Measurements from ENCODE around the gene LRTM2.

Gene LRTM2

DNA sequence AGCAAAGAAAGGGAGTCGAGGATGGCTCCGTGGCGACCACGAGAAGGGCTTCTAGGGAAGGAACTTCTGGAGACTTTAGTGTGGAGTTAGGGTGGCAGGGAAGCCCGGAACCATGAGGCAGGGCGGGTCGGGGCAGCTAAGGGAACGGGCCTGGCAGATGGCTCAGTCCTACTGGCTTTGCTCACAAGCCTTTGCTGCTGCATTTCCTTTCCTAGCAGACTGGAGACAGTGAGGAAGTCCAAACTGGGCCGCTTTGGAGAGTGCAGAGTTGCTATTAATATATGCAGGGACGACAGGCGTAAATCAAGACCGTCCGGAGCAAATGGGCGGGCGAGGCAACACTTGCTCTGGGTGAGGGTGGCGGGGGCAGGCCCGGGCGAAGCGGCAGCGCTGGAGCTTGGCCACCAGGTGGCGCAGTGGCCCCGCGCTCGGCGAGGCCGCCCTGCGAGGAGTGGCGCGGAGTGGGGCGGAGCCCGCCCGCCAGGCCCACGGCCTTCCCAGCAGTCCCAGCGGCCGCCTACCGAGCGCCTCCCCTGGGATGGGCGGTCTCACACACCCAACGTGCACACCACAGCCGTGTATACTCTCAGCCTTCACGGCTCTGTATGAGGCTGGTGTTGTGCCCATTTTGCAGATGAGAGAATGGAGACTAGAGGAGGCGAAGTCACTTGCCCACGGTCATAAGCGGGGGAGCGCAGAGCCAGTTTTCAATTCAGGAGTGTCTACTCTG is 24.4 kb upstream of the LRTM2 start:
- no peaks in the 10 kb centered on the region for H3K36me3 ChIP-seq (ENCODE audit: control insufficient read depth in 2 of 2, insufficient read depth in 1 of 2, low read length in 2 of 2)
- peak overlapping the region; percentile 22 for H3K4me3 ChIP-seq (ENCODE audit: low read depth, low read length)
- POLR2A ChIA-PET, result interaction anchor here (1.0 to 1.7 kb wide), 2 partner anchors 134 to 144 kb away, joined by 4 to 6 read pairs; no protein-coding TSS in a partner anchor
- H3K4me1 ChIP-seq (ENCODE audit: control insufficient read depth, insufficient read depth, low read length), result no peaks in the 10 kb centered on the region; the same call in 1 of the 2 replicates
- no peak overlapping the region for H3K27ac ChIP-seq (ENCODE audit: extremely low read depth, low read depth, low read length)
- CTCF ChIA-PET, result interaction anchor here (0.6 to 9.4 kb wide), 16 partner anchors 12 to 788 kb away, joined by 3 to 259 read pairs (median 3); partner anchors contain the start of gene WNT5B
- no peaks in the 10 kb centered on the region for H3K9me3 ChIP-seq (ENCODE audit: control insufficient read depth, insufficient read depth, low read depth, low read length)
- TF ChIP-seq ZNF670 (tag by site-specific recombination; IDR thresholded peaks at IDR 0.05; ENCODE audit: low read depth) (no peak), ZNF623 (tag by site-specific recombination; IDR thresholded peaks at IDR 0.05) (no peak), ZNF214 (tag by site-specific recombination; IDR thresholded peaks at IDR 0.05; ENCODE audit: borderline replicate concordance) (no peak), ZNF324 (tag by site-specific recombination; IDR thresholded peaks at IDR 0.05) (no peak), ZBTB21 (tag by site-specific recombination; IDR thresholded peaks at IDR 0.05) (no peak), KLF8 (tag by site-specific recombination; IDR thresholded peaks at IDR 0.05) (peak; percentile 35; the same call in 1 of the 2 replicates), ZNF10 (tag by site-specific recombination; IDR thresholded peaks at IDR 0.05) (peak; percentile 33; the same call in 1 of the 2 replicates), ZNF555 (tag by site-specific recombination; conservative IDR thresholded peaks at IDR 0.05) (no peak), MEIS1 (CRISPR knock-in tag; IDR thresholded peaks at IDR 0.05; ENCODE audit: borderline replicate concordance) (no peak), ZNF416 (tag by site-specific recombination; IDR thresholded peaks at IDR 0.05) (no peak), ZNF747 (tag by site-specific recombination; IDR thresholded peaks at IDR 0.05) (no peak), BCL11B (tag by site-specific recombination; IDR thresholded peaks at IDR 0.05; ENCODE audit: low read depth) (no peak), ZSCAN30 (tag by site-specific recombination; IDR thresholded peaks at IDR 0.05) (peak; percentile 88), ZNF169 (tag by site-specific recombination; IDR thresholded peaks at IDR 0.05) (no peak), ZFP3 (tag by site-specific recombination; IDR thresholded peaks at IDR 0.05; ENCODE audit: low read depth) (peak; percentile 60; the same call in 1 of the 2 replicates), ZBTB7A (tag by site-specific recombination; IDR thresholded peaks at IDR 0.05; ENCODE audit: low read depth) (no peak)
- TF ChIP-seq, protein P1, sequence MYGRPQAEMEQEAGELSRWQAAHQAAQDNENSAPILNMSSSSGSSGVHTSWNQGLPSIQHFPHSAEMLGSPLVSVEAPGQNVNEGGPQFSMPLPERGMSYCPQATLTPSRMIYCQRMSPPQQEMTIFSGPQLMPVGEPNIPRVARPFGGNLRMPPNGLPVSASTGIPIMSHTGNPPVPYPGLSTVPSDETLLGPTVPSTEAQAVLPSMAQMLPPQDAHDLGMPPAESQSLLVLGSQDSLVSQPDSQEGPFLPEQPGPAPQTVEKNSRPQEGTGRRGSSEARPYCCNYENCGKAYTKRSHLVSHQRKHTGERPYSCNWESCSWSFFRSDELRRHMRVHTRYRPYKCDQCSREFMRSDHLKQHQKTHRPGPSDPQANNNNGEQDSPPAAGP (tag by site-specific recombination; IDR thresholded peaks at IDR 0.05), result no peak
- TF ChIP-seq, protein P2, sequence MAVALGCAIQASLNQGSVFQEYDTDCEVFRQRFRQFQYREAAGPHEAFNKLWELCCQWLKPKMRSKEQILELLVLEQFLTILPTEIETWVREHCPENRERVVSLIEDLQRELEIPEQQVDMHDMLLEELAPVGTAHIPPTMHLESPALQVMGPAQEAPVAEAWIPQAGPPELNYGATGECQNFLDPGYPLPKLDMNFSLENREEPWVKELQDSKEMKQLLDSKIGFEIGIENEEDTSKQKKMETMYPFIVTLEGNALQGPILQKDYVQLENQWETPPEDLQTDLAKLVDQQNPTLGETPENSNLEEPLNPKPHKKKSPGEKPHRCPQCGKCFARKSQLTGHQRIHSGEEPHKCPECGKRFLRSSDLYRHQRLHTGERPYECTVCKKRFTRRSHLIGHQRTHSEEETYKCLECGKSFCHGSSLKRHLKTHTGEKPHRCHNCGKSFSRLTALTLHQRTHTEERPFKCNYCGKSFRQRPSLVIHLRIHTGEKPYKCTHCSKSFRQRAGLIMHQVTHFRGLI (tag by site-specific recombination; IDR thresholded peaks at IDR 0.05), result peak; percentile 22; the same call in 1 of the 2 replicates
- TF ChIP-seq, protein P3, sequence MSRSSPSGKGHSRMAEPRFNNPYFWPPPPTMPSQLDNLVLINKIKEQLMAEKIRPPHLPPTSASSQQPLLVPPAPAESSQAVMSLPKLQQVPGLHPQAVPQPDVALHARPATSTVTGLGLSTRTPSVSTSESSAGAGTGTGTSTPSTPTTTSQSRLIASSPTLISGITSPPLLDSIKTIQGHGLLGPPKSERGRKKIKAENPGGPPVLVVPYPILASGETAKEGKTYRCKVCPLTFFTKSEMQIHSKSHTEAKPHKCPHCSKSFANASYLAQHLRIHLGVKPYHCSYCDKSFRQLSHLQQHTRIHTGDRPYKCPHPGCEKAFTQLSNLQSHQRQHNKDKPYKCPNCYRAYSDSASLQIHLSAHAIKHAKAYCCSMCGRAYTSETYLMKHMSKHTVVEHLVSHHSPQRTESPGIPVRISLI (tag by site-specific recombination; IDR thresholded peaks at IDR 0.05), result no peak
- TF ChIP-seq, protein P4, sequence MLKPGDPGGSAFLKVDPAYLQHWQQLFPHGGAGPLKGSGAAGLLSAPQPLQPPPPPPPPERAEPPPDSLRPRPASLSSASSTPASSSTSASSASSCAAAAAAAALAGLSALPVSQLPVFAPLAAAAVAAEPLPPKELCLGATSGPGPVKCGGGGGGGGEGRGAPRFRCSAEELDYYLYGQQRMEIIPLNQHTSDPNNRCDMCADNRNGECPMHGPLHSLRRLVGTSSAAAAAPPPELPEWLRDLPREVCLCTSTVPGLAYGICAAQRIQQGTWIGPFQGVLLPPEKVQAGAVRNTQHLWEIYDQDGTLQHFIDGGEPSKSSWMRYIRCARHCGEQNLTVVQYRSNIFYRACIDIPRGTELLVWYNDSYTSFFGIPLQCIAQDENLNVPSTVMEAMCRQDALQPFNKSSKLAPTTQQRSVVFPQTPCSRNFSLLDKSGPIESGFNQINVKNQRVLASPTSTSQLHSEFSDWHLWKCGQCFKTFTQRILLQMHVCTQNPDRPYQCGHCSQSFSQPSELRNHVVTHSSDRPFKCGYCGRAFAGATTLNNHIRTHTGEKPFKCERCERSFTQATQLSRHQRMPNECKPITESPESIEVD (tag by site-specific recombination; IDR thresholded peaks at IDR 0.05), result no peak
- TF ChIP-seq, protein P5, sequence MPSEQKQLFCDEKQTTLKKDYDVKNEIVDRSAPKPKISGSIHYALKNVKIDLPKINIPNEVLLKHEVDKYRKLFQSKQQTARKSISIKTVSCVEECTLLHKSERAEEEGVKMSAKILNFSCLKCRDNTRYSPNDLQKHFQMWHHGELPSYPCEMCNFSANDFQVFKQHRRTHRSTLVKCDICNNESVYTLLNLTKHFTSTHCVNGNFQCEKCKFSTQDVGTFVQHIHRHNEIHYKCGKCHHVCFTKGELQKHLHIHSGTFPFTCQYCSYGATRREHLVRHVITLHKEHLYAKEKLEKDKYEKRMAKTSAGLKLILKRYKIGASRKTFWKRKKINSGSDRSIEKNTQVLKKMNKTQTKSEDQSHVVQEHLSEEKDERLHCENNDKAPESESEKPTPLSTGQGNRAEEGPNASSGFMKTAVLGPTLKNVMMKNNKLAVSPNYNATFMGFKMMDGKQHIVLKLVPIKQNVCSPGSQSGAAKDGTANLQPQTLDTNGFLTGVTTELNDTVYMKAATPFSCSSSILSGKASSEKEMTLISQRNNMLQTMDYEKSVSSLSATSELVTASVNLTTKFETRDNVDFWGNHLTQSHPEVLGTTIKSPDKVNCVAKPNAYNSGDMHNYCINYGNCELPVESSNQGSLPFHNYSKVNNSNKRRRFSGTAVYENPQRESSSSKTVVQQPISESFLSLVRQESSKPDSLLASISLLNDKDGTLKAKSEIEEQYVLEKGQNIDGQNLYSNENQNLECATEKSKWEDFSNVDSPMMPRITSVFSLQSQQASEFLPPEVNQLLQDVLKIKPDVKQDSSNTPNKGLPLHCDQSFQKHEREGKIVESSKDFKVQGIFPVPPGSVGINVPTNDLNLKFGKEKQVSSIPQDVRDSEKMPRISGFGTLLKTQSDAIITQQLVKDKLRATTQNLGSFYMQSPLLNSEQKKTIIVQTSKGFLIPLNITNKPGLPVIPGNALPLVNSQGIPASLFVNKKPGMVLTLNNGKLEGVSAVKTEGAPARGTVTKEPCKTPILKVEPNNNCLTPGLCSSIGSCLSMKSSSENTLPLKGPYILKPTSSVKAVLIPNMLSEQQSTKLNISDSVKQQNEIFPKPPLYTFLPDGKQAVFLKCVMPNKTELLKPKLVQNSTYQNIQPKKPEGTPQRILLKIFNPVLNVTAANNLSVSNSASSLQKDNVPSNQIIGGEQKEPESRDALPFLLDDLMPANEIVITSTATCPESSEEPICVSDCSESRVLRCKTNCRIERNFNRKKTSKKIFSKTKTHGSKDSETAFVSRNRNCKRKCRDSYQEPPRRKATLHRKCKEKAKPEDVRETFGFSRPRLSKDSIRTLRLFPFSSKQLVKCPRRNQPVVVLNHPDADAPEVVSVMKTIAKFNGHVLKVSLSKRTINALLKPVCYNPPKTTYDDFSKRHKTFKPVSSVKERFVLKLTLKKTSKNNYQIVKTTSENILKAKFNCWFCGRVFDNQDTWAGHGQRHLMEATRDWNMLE (tag by site-specific recombination; conservative IDR thresholded peaks at IDR 0.05; ENCODE audit: low read depth), result no peak
- TF ChIP-seq, protein P6, sequence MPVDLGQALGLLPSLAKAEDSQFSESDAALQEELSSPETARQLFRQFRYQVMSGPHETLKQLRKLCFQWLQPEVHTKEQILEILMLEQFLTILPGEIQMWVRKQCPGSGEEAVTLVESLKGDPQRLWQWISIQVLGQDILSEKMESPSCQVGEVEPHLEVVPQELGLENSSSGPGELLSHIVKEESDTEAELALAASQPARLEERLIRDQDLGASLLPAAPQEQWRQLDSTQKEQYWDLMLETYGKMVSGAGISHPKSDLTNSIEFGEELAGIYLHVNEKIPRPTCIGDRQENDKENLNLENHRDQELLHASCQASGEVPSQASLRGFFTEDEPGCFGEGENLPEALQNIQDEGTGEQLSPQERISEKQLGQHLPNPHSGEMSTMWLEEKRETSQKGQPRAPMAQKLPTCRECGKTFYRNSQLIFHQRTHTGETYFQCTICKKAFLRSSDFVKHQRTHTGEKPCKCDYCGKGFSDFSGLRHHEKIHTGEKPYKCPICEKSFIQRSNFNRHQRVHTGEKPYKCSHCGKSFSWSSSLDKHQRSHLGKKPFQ (tag by site-specific recombination; IDR thresholded peaks at IDR 0.05), result peak; percentile 61
- TF ChIP-seq, protein P7, sequence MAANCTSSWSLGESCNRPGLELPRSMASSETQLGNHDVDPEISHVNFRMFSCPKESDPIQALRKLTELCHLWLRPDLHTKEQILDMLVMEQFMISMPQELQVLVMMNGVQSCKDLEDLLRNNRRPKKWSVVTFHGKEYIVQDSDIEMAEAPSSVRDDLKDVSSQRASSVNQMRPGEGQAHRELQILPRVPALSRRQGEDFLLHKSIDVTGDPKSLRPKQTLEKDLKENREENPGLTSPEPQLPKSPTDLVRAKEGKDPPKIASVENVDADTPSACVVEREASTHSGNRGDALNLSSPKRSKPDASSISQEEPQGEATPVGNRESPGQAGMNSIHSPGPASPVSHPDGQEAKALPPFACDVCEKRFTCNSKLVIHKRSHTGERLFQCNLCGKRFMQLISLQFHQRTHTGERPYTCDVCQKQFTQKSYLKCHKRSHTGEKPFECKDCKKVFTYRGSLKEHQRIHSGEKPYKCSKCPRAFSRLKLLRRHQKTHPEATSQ (tag by site-specific recombination; IDR thresholded peaks at IDR 0.05), result 0 out of 2 replicates have a peak, but pooled peaks have one; percentile 18
